Gastroesophageal sphincter (tissue), 3 donors: ENCODE data around the gene IRS2.

ENCODE experiments used
- CTCF ChIP-seq, 4 experiments: fragments of 200-600 bp in 2 of 4; fragments of 450-650 bp in 2 of 4; sonication (generic) in 1 of 4; IDR thresholded peaks; one replicate each; pipeline ENCODE4 v1.5.1; 2017 to 2019; ENCODE audit warnings: antibody characterized with exemption in 4 of 4, mild to moderate bottlenecking in 2 of 4, moderate library complexity in 2 of 4
- EP300 ChIP-seq: sonication (generic); formaldehyde crosslinking; IDR thresholded peaks from one replicate; pipeline ENCODE4 v1.6.1; 2017; ENCODE audit warnings: antibody characterized with exemption, mild to moderate bottlenecking
- POLR2A ChIP-seq, 2 donors: fragments of 450-650 bp; IDR thresholded peaks; one replicate each; pipeline ENCODE4 v1.6.1; 2017; ENCODE audit warnings: antibody characterized with exemption in 2 of 2, mild to moderate bottlenecking in 2 of 2, moderate library complexity in 1 of 2
- POLR2AphosphoS5 ChIP-seq: sonication (generic); formaldehyde crosslinking; IDR thresholded peaks from one replicate; pipeline ENCODE4 v1.6.1; 2017; ENCODE audit warnings: antibody characterized with exemption

- no peak for TF ChIP-seq CTCF (IDR thresholded peaks at IDR 0.05)
- no peak for TF ChIP-seq POLR2A (IDR thresholded peaks at IDR 0.05)
- TF ChIP-seq EP300 = no peak
- no peak for TF ChIP-seq POLR2AphosphoS5
Observed at GRCh38 chr13:109703250-109703649, 83.1 kb downstream of the IRS2 start.
